ENCODE data around the gene GID8. TPM values are rescaled to one million over a fixed set of nuclear protein-coding genes. Genes with fewer than 3 reads are reported as not detected.
A peak's percentile ranks its signal among the peaks of the same experiment; 100 is the strongest.

Gene GID8
- total and polyA plus RNA-seq, 2 of the 13 experiments (the other 11 are each of a cell fraction or from before 2014, with no cell fraction given): 39.6 to 59.8 TPM

GRCh38 chr20:62921119-62921687 lies 16.7 kb upstream of the GID8 start (continued):
- no peak for TF ChIP-seq BRD4 (CRISPR knock-in tag; IDR thresholded peaks at IDR 0.05)
- no peak; the same call in 1 of the 2 replicates for TF ChIP-seq MAX (IDR thresholded peaks at IDR 0.05)
- peak; percentile 53; the same call in 1 of the 2 replicates for TF ChIP-seq ZNF274 (CRISPR knock-in tag; IDR thresholded peaks at IDR 0.05)
- TF ChIP-seq AKAP8 (CRISPR knock-in tag; IDR thresholded peaks at IDR 0.05): peak; percentile 84; the same call in 1 of the 2 replicates
- TF ChIP-seq ZMAT5 (CRISPR knock-in tag; IDR thresholded peaks at IDR 0.05; ENCODE audit: borderline replicate concordance, low read depth): no peak
- no peak for TF ChIP-seq ZNF180 (CRISPR knock-in tag; IDR thresholded peaks at IDR 0.05; ENCODE audit: borderline replicate concordance, low read depth)
- TF ChIP-seq HDAC2 (CRISPR knock-in tag; IDR thresholded peaks at IDR 0.05): peak; percentile 59; the same call in 1 of the 2 replicates
- peak; percentile 37; the same call in 1 of the 2 replicates for TF ChIP-seq ZNF335 (CRISPR knock-in tag; IDR thresholded peaks at IDR 0.05)
- TF ChIP-seq ZHX2 (IDR thresholded peaks at IDR 0.05; ENCODE audit: low read depth): peak; percentile 36; the same call in 1 of the 2 replicates
- TF ChIP-seq ZHX2 (CRISPR knock-in tag; IDR thresholded peaks at IDR 0.05; ENCODE audit: borderline replicate concordance): no peak
- no peak for TF ChIP-seq ZFP82 (CRISPR knock-in tag; IDR thresholded peaks at IDR 0.05; ENCODE audit: borderline replicate concordance)
- peak; percentile 82 for TF ChIP-seq THRA (CRISPR knock-in tag; IDR thresholded peaks at IDR 0.05; ENCODE audit: borderline replicate concordance)
- TF ChIP-seq BCL3 (CRISPR knock-in tag; IDR thresholded peaks at IDR 0.05): no peak
- no peak for TF ChIP-seq ZMAT3 (CRISPR knock-in tag; conservative IDR thresholded peaks at IDR 0.05)
- no peak for TF ChIP-seq TCF7 (IDR thresholded peaks at IDR 0.05; ENCODE audit: low read depth)
- 0 out of 2 replicates have a peak, but pooled peaks have one; percentile 40 for TF ChIP-seq YEATS2 (CRISPR knock-in tag; IDR thresholded peaks at IDR 0.05; ENCODE audit: borderline replicate concordance)
- no peak for TF ChIP-seq BRCA1 (CRISPR knock-in tag; IDR thresholded peaks at IDR 0.05)
- no peak for TF ChIP-seq STAT6 (CRISPR knock-in tag; IDR thresholded peaks at IDR 0.05; ENCODE audit: borderline replicate concordance)
